ENCODE measurements around the gene TBCD.
"Not testable (repeated sequence)": the region's sequence is repeated elsewhere in the genome, so short reads cannot be mapped to it uniquely, and the experiment has no call there.

TBCD gene

GRCh38 chr17:82950525-82951102 is 198.7 kb downstream of the TBCD start:
- no peak overlapping the region for H3K4me3 ChIP-seq (ENCODE audit: low read depth, low read length)

GRCh38 chr17:82952019-82952418 is 200.2 kb downstream of the TBCD start:
- no peak overlapping the region for H3K4me3 ChIP-seq (ENCODE audit: low read depth, low read length)
- DNase-seq (ENCODE audit: low read depth), result no peak

More at GRCh38 chr17:82950525-82951102, 198.7 kb downstream of the TBCD start:
- DNase-seq (ENCODE audit: low read depth), result no peak

- not testable (repeated sequence) for DNase-seq (ENCODE audit: low read depth)
These were observed 203.2 kb downstream of the TBCD start for GRCh38 chr17:82955106-82955505.

GRCh38 chr17:82955627-82956026 is 203.8 kb downstream of the TBCD start:
- H3K4me3 ChIP-seq (ENCODE audit: low read depth, low read length); DNase-seq (ENCODE audit: low read depth): not testable (repeated sequence)

More at GRCh38 chr17:82955106-82955505, 203.2 kb downstream of the TBCD start:
- not testable (repeated sequence) for H3K4me3 ChIP-seq (ENCODE audit: low read depth, low read length)

- H3K4me3 ChIP-seq (ENCODE audit: low read depth, low read length), result no peak overlapping the region
- no peak for DNase-seq (ENCODE audit: low read depth)
These were observed 204.4 kb downstream of the TBCD start for GRCh38 chr17:82956146-82956725.

- DNase-seq (ENCODE audit: low read depth), result no peak
- no peak overlapping the region for H3K4me3 ChIP-seq (ENCODE audit: low read depth, low read length)
These were observed 205.0 kb downstream of the TBCD start for GRCh38 chr17:82956726-82957468.

- H3K4me3 ChIP-seq (ENCODE audit: low read depth, low read length), result no peak overlapping the region
- no peak for DNase-seq (ENCODE audit: low read depth)
These were observed 205.6 kb downstream of the TBCD start for GRCh38 chr17:82957469-82957795.

- DNase-seq (ENCODE audit: low read depth), result no peak
- H3K4me3 ChIP-seq (ENCODE audit: low read depth, low read length), result no peak overlapping the region
These were observed 206.2 kb downstream of the TBCD start for GRCh38 chr17:82957961-82958561.

- no peak overlapping the region for H3K4me3 ChIP-seq (ENCODE audit: low read depth, low read length)
- DNase-seq (ENCODE audit: low read depth), result no peak
These were observed 207.5 kb downstream of the TBCD start for GRCh38 chr17:82959242-82959930.

GRCh38 chr17:82959990-82960418 is 208.1 kb downstream of the TBCD start:
- no peak overlapping the region for H3K4me3 ChIP-seq (ENCODE audit: low read depth, low read length)
- no peak for DNase-seq (ENCODE audit: low read depth)

- no peak overlapping the region for H3K4me3 ChIP-seq (ENCODE audit: low read depth, low read length)
- DNase-seq (ENCODE audit: low read depth), result no peak
These were observed 208.8 kb downstream of the TBCD start for GRCh38 chr17:82960419-82961271.

- no peak for DNase-seq (ENCODE audit: low read depth)
- H3K4me3 ChIP-seq (ENCODE audit: low read depth, low read length), result no peak overlapping the region
These were observed 209.7 kb downstream of the TBCD start for GRCh38 chr17:82961366-82962162.

GRCh38 chr17:82962163-82962720 is 210.4 kb downstream of the TBCD start:
- H3K4me3 ChIP-seq (ENCODE audit: low read depth, low read length), result no peak overlapping the region
- DNase-seq (ENCODE audit: low read depth), result no peak

GRCh38 chr17:82963104-82963950 is 211.5 kb downstream of the TBCD start:
- peak; percentile 27 for DNase-seq (ENCODE audit: low read depth)
- peak overlapping the region; percentile 0 for H3K4me3 ChIP-seq (ENCODE audit: low read depth, low read length)

- H3K4me3 ChIP-seq (ENCODE audit: low read depth, low read length); DNase-seq (ENCODE audit: low read depth): not testable (repeated sequence)
These were observed 212.6 kb downstream of the TBCD start for GRCh38 chr17:82964451-82964850.

- DNase-seq (ENCODE audit: low read depth), result no peak
- no peak overlapping the region for H3K4me3 ChIP-seq (ENCODE audit: low read depth, low read length)
These were observed 213.0 kb downstream of the TBCD start for GRCh38 chr17:82964851-82965341.

GRCh38 chr17:82965371-82965770 is 213.5 kb downstream of the TBCD start:
- no peak for DNase-seq (ENCODE audit: low read depth)
- no peak overlapping the region for H3K4me3 ChIP-seq (ENCODE audit: low read depth, low read length)
